ENCODE data around the gene CMYA5.
"Not testable (repeated sequence)": the region's sequence is repeated elsewhere in the genome, so short reads cannot be mapped to it uniquely, and the experiment has no call there.

Gene CMYA5

DNA sequence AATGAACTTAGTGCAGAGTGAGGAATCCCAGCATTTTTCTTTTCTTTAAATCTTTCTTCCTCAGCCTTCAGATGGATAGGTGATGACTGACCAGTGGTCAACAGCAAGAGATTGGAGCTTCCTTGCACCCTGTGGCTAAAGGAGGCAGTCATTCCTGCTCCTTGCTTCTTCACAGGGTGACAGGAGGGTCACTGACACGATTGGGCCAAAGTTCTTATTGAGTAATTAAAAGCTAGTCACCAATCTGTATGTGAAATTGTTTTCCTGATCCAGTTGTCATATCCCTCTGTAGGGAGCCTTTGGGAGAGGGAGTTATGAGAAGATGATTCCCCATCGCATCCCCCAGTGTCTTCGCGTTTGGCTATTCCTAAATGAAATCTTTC is 85.2 kb downstream of the CMYA5 start:
- Histone ChIP-seq H3K27me3 (ENCODE audit: control insufficient read depth, insufficient read depth, low read length) (no peaks in the 10 kb centered on the region), H3K9me3 (replicated peaks; ENCODE audit: low read length) (no peaks in the 10 kb centered on the region), H3K4me1 (ENCODE audit: control insufficient read depth, insufficient read depth, low read length) (no peaks in the 10 kb centered on the region), H3K4me3 (ENCODE audit: low read length) (no peak overlapping the region), H3K9ac (ENCODE audit: low read depth, low read length) (no peak overlapping the region), H3K36me3 (ENCODE audit: insufficient read depth, low read length) (no peaks in the 10 kb centered on the region), H3K4me2 (ENCODE audit: low read length) (no peak overlapping the region)

DNA sequence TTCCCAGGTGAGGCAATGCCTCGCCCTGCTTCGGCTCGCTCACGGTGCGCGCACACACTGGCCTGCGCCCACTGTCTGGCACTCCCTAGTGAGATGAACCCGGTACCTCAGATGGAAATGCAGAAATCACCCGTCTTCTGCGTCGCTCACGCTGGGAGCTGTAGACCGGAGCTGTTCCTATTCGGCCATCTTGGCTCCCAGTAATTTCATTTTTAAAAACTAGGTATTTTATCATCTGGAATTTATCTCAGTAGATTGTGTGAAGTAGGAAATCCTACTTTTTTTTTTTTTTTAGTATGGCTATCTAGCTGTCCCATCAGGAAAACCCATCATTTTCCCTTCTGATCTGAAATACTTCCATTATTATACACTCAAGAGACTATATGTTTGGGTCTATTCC is 95.1 kb downstream of the CMYA5 start:
- not testable (repeated sequence) for H3K4me1 ChIP-seq (ENCODE audit: control insufficient read depth, insufficient read depth, low read length); H3K9me3 ChIP-seq (replicated peaks; ENCODE audit: low read length); H3K4me2 ChIP-seq (ENCODE audit: low read length); H3K36me3 ChIP-seq (ENCODE audit: insufficient read depth, low read length); H3K9ac ChIP-seq (ENCODE audit: low read depth, low read length); H3K27me3 ChIP-seq (ENCODE audit: control insufficient read depth, insufficient read depth, low read length); H3K4me3 ChIP-seq (ENCODE audit: low read length)

DNA sequence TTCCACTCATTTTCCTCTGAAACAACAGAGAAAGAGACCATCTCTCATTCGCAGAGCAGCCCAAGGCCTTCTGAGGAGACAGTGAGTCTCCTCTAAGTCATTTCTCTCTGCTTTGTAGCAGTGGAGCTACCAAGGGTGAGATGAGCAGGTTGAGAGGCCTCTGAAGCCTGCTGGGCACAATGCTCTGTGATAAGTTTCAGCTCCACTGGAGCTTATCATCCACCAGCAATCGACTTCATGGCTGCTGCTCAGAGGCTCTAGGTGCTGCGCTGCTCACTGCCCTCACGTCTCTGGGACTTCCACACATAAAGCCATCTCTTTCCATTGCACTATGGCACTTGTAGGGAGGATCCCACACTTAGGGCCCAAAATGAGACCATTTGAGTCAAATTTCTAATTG is 96.3 kb downstream of the CMYA5 start:
- Histone ChIP-seq H3K9me3 (replicated peaks; ENCODE audit: low read length) (no peaks in the 10 kb centered on the region), H3K4me3 (ENCODE audit: low read length) (no peak overlapping the region), H3K4me2 (ENCODE audit: low read length) (no peak overlapping the region), H3K36me3 (ENCODE audit: insufficient read depth, low read length) (no peaks in the 10 kb centered on the region), H3K9ac (ENCODE audit: low read depth, low read length) (no peak overlapping the region), H3K27me3 (ENCODE audit: control insufficient read depth, insufficient read depth, low read length) (no peaks in the 10 kb centered on the region), H3K4me1 (ENCODE audit: control insufficient read depth, insufficient read depth, low read length) (no peaks in the 10 kb centered on the region)

DNA sequence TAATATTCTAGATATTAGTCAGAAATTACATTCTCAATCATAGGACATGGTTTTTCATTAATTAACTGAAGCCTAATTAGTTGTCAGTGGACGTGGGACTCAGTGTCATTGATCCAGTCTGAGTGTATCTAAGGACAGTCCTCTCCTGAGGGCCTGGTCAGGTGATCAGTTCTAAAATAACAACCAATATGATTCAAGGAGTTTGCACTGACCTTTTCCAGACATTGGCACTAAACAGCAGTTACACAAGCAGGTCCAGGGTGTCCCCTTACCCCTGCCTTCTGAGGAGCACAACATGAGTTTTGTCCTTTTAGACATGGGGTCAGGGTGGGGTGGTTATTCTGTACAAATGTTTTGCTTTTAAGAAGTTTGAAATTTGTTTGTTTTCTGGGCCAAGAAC is 97.8 kb downstream of the CMYA5 start:
- H3K27me3 ChIP-seq (ENCODE audit: control insufficient read depth, insufficient read depth, low read length) = no peaks in the 10 kb centered on the region
- no peaks in the 10 kb centered on the region for H3K4me1 ChIP-seq (ENCODE audit: control insufficient read depth, insufficient read depth, low read length)
- no peak overlapping the region for H3K9ac ChIP-seq (ENCODE audit: low read depth, low read length)
- no peak overlapping the region for H3K4me2 ChIP-seq (ENCODE audit: low read length)
- H3K36me3 ChIP-seq (ENCODE audit: insufficient read depth, low read length) = no peaks in the 10 kb centered on the region
- no peaks in the 10 kb centered on the region for H3K9me3 ChIP-seq (replicated peaks; ENCODE audit: low read length)
- no peak overlapping the region for H3K4me3 ChIP-seq (ENCODE audit: low read length)

DNA sequence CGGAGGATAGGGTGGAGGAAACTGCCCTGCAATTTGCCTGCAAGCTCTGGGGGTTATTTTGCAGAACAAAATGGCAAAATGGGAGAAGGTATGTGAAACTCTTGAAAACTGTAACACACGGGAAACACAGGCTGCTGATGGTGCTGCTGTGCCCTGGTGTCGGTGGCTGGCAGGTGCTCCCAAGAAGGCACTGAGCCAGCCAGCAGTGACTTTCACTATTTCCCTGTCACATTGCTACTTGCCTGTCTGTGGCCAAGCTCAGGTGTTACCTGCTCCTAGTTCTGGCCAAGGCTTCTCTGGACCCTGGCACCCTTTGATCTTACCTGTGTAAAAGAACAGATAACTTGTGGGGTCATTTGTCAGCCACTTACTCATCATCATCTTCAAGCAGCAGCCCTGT is 102.2 kb downstream of the CMYA5 start:
- Histone ChIP-seq H3K4me3 (ENCODE audit: low read length) (no peak overlapping the region), H3K9me3 (replicated peaks; ENCODE audit: low read length) (no peaks in the 10 kb centered on the region), H3K36me3 (ENCODE audit: insufficient read depth, low read length) (no peaks in the 10 kb centered on the region), H3K9ac (ENCODE audit: low read depth, low read length) (no peak overlapping the region), H3K4me2 (ENCODE audit: low read length) (no peak overlapping the region), H3K4me1 (ENCODE audit: control insufficient read depth, insufficient read depth, low read length) (no peaks in the 10 kb centered on the region), H3K27me3 (ENCODE audit: control insufficient read depth, insufficient read depth, low read length) (no peaks in the 10 kb centered on the region)

DNA sequence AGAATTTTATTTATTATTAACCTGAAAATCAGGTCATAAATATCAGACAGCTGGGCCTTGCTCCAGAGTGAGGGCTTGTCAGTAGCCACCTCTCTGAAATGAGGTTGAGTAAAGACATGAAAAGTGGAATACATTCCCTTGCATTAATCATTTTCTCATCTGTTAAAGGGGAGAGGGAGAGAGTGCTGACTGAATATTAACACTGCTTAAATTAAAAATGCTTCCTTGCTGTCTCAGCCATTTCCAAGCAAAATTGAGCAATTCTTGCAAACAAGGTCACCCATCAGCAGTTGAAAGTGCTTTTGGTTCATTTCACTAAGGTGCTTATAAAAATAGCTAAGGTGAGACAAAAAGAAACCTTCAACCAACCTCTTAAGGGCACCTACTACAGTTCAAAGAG is 102.8 kb downstream of the CMYA5 start:
- no peak overlapping the region for H3K4me3 ChIP-seq (ENCODE audit: low read length)
- H3K4me2 ChIP-seq (ENCODE audit: low read length) = no peak overlapping the region
- no peak overlapping the region for H3K9ac ChIP-seq (ENCODE audit: low read depth, low read length)
- no peaks in the 10 kb centered on the region for H3K9me3 ChIP-seq (replicated peaks; ENCODE audit: low read length)
- no peaks in the 10 kb centered on the region for H3K4me1 ChIP-seq (ENCODE audit: control insufficient read depth, insufficient read depth, low read length)
- H3K36me3 ChIP-seq (ENCODE audit: insufficient read depth, low read length) = no peaks in the 10 kb centered on the region
- no peaks in the 10 kb centered on the region for H3K27me3 ChIP-seq (ENCODE audit: control insufficient read depth, insufficient read depth, low read length)

DNA sequence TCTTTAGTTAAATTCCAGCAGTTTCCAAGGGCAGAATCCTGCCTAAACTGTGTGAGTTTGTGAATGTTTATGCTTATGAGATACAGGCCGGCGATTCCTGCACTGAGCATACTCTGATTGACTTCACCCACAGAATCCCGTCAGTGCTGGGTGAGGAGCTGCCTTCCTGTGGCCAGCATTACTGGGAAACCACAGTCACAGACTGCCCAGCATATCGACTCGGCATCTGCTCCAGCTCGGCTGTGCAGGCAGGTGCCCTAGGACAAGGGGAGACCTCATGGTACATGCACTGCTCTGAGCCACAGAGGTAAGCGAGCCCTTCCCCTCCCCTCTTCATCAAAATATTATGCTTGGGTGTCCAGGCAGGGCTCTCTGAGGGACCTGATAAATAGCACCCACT is 103.7 kb downstream of the CMYA5 start:
- Histone ChIP-seq H3K9ac (ENCODE audit: low read depth, low read length) (no peak overlapping the region), H3K4me2 (ENCODE audit: low read length) (no peak overlapping the region), H3K27me3 (ENCODE audit: control insufficient read depth, insufficient read depth, low read length) (no peaks in the 10 kb centered on the region), H3K4me1 (ENCODE audit: control insufficient read depth, insufficient read depth, low read length) (no peaks in the 10 kb centered on the region), H3K4me3 (ENCODE audit: low read length) (no peak overlapping the region), H3K9me3 (replicated peaks; ENCODE audit: low read length) (no peaks in the 10 kb centered on the region), H3K36me3 (ENCODE audit: insufficient read depth, low read length) (no peaks in the 10 kb centered on the region)

DNA sequence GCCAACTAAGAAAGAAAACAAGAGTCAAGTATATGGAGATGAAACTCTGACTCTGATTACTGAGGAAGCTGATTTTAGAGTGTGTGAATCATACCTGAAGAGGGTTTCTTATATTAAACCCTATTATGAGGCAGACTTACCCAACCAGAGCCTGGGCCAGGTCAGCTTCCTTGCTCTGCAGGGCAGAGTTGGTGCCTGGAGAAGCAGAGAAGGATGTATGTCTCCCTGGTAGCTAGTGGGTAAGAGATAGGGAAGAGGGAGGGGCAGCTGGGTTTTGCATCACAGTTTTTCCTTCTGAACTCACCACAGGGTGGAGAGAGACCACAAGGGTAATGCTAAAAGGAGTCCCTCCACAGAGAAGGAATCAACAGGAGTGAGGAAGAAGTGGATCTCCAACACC is 104.1 kb downstream of the CMYA5 start:
- no peaks in the 10 kb centered on the region for H3K4me1 ChIP-seq (ENCODE audit: control insufficient read depth, insufficient read depth, low read length)
- H3K36me3 ChIP-seq (ENCODE audit: insufficient read depth, low read length) = no peaks in the 10 kb centered on the region
- H3K4me3 ChIP-seq (ENCODE audit: low read length) = no peak overlapping the region
- H3K9me3 ChIP-seq (replicated peaks; ENCODE audit: low read length) = no peaks in the 10 kb centered on the region
- no peak overlapping the region for H3K9ac ChIP-seq (ENCODE audit: low read depth, low read length)
- no peak overlapping the region for H3K4me2 ChIP-seq (ENCODE audit: low read length)
- H3K27me3 ChIP-seq (ENCODE audit: control insufficient read depth, insufficient read depth, low read length) = no peaks in the 10 kb centered on the region

DNA sequence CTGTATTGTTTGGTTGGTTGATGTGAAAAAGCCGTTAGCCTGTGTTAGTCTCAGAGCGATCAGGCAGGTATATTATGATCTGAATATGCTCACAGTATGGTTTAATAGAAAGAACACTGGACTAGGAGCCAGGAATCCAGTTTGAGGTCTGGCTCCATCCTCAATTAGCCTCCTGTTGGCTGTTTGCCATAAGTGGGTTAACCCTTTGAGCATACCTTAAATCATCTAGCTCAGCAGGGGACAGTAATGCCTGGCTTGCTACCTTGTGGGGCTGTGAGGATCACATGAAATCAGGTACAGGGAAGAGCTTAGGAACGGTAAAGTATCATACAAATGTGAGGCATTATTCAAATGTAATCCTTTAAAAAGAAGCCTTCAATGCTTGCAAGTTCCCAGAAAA is 104.7 kb downstream of the CMYA5 start:
- Histone ChIP-seq H3K9ac (ENCODE audit: low read depth, low read length) (no peak overlapping the region), H3K4me2 (ENCODE audit: low read length) (no peak overlapping the region), H3K27me3 (ENCODE audit: control insufficient read depth, insufficient read depth, low read length) (no peaks in the 10 kb centered on the region), H3K9me3 (replicated peaks; ENCODE audit: low read length) (no peaks in the 10 kb centered on the region), H3K36me3 (ENCODE audit: insufficient read depth, low read length) (no peaks in the 10 kb centered on the region), H3K4me1 (ENCODE audit: control insufficient read depth, insufficient read depth, low read length) (no peaks in the 10 kb centered on the region), H3K4me3 (ENCODE audit: low read length) (no peak overlapping the region)

DNA sequence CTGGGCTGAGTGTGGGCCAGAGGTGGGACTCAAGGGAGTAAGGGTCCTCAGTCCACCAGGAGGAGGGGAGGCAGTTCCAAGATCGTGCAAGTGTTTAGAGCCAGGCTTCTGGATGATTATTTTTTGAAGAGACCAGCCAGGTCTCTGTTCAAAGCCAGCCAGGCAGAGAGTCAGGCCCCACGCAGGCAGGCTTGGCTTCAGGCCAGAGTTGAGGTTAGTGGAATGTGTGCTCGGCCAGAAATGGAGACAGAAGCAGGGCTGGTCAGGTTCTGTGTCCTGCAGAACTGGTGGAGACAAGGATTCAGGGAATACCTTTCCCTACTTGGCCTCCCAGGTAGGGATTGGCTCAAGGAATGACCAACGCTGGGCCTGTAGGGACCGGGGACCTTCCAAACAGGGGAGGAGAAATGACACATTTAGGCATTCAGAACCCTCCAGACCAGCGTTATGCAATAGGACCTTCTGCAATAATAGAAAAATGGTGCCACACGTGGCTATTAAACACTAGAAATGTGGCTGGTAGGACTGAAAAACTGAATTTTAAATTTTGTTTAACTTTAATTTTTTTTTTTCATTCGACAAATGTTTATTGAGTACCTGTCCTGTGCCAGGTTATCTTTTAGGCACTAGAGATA is 106.2 kb downstream of the CMYA5 start:
- no peak overlapping the region for H3K9ac ChIP-seq (ENCODE audit: low read depth, low read length)
- H3K9me3 ChIP-seq (replicated peaks; ENCODE audit: low read length) = no peaks in the 10 kb centered on the region
- no peak overlapping the region for H3K4me2 ChIP-seq (ENCODE audit: low read length)
- H3K4me1 ChIP-seq (ENCODE audit: control insufficient read depth, insufficient read depth, low read length) = no peaks in the 10 kb centered on the region
- H3K36me3 ChIP-seq (ENCODE audit: insufficient read depth, low read length) = no peaks in the 10 kb centered on the region
- no peaks in the 10 kb centered on the region for H3K27me3 ChIP-seq (ENCODE audit: control insufficient read depth, insufficient read depth, low read length)
- H3K4me3 ChIP-seq (ENCODE audit: low read length) = no peak overlapping the region

DNA sequence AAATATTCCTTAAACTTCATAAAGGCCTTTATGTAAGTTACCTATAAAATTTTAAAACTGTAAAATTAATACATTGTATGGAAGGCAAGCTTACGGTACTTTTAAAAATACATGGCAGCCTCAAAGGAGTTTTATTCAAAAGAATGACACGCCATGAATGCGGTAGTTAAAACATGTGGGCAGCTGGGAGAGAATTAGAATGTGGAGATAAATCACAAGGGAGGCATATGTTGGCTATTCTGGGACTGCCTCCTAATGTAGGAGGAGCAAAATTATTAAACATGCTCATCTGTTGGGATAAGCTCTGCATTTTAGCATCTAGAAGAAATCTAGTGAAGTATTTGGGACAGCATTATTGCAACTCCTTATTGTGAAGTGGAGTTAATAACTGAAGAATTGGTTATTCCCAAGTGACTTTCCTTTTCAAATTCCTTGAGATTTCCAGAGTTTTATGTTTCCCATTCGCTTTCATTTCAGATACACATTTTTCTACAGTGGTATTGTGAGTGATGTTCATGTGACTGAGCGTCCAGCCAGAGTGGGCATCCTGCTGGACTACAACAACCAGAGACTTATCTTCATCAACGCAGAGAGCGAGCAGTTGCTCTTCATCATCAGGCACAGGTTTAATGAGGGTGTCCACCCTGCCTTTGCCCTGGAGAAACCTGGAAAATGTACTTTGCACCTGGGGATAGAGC is 109.4 kb downstream of the CMYA5 start:
- Histone ChIP-seq H3K27me3 (ENCODE audit: control insufficient read depth, insufficient read depth, low read length) (no peaks in the 10 kb centered on the region), H3K4me2 (ENCODE audit: low read length) (no peak overlapping the region), H3K9me3 (replicated peaks; ENCODE audit: low read length) (no peaks in the 10 kb centered on the region), H3K36me3 (ENCODE audit: insufficient read depth, low read length) (no peaks in the 10 kb centered on the region), H3K9ac (ENCODE audit: low read depth, low read length) (no peak overlapping the region), H3K4me3 (ENCODE audit: low read length) (no peak overlapping the region), H3K4me1 (ENCODE audit: control insufficient read depth, insufficient read depth, low read length) (no peaks in the 10 kb centered on the region)

Measured in skeletal muscle satellite cell (primary cell).